Measurements from ENCODE around the gene UBLCP1.
"Not testable (repeated sequence)": the region's sequence is repeated elsewhere in the genome, so short reads cannot be mapped to it uniquely, and the experiment has no call there.

Gene UBLCP1

GRCh38 chr5:159301466-159301865 is 38.4 kb downstream of the UBLCP1 start:
- no peak for TF ChIP-seq POLR2AphosphoS5 (IDR thresholded peaks at IDR 0.05; ENCODE audit: borderline replicate concordance, low read depth, low read length)
- TF ChIP-seq FOXP2 (optimal IDR thresholded peaks at IDR 0.05; ENCODE audit: control extremely low read depth, extremely low read length, insufficient read depth): no peak
- TF ChIP-seq EZH2 (IDR thresholded peaks at IDR 0.05): no peak
- DNase-seq (ENCODE audit: low read depth, low spot score): no peak
- no peaks in the 10 kb centered on the region for H3K9me3 ChIP-seq (ENCODE audit: low read depth, low read length)
- H3K9ac ChIP-seq (ENCODE audit: insufficient read length): no peak overlapping the region
- H3K27ac ChIP-seq: no peak overlapping the region
- H3K4me3 ChIP-seq: no peak overlapping the region
- H3K36me3 ChIP-seq (ENCODE audit: insufficient read depth, low read length): no peaks in the 10 kb centered on the region

DNA sequence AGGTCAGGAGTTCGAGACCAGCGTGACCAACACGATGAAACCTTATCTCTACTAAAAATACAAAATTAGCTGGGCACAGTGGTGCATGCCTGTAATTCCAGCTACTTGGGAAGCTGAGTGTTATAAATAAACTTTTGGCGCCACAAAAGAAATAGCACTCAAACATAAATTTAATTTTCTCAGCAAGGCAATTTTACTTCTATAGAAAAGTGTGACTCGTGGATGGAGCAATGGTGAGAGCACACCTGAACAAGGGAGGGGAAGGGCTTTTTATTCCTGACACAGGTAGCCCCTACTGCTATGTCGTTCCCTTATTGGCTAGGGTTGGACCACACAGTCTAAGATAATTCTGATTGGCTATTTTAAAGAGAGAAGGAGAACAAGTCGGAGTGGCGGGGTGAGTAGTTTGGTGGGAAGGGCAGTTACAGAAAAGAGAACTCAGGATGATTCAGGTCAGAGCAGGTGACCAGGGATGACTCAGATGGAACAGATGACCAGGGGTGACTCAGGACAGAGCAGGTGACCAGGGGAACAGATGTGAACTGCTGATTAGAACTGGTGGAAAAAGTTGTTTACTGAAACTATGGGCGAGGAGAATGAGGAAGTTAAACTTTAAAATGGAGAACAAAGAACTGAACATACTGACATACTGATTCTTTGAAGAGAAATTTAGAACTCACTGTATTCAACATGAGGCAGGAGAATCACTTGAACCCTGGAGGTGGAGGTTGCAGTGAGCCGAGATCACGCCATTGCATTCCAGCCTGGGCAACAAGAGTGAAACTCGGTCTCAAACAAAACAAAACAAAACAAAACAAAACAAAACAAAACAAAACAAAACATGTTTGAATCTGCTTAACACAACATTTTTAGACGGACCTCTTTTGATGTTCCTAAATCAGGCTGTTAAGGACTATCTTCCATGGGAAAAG is 39.1 kb downstream of the UBLCP1 start:
- not testable (repeated sequence) for H3K36me3 ChIP-seq (ENCODE audit: insufficient read depth, low read length); H3K9ac ChIP-seq (ENCODE audit: insufficient read length); DNase-seq (ENCODE audit: low read depth, low spot score); H3K4me3 ChIP-seq; H3K27ac ChIP-seq; H3K9me3 ChIP-seq (ENCODE audit: low read depth, low read length)

DNA sequence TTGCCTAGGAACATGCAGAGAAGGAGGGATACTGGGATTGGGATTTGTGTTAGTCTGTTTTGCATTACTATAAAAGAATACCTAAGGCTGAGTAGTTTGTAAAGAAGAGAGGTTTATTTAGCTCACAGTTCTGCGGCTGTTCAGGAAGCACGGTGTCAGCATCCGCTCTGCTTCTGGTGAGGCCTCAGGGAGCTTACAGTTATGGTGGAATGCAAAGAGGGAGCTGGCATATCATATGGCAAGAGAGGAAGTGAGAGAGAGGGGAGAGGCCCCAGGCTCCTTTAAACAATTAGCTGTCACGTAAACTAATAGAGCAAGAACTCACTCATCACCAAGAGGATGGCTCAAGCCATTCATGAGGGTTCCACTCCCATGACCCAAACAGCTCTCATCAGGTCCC is 40.2 kb downstream of the UBLCP1 start:
- no peak overlapping the region for H3K9ac ChIP-seq (ENCODE audit: insufficient read length)
- no peaks in the 10 kb centered on the region for H3K36me3 ChIP-seq (ENCODE audit: insufficient read depth, low read length)
- H3K4me3 ChIP-seq: no peak overlapping the region
- no peak for DNase-seq (ENCODE audit: low read depth, low spot score)
- H3K27ac ChIP-seq: no peak overlapping the region
- TF ChIP-seq EZH2 (IDR thresholded peaks at IDR 0.05): no peak
- TF ChIP-seq POLR2AphosphoS5 (IDR thresholded peaks at IDR 0.05; ENCODE audit: borderline replicate concordance, low read depth, low read length): no peak
- TF ChIP-seq FOXP2 (optimal IDR thresholded peaks at IDR 0.05; ENCODE audit: control extremely low read depth, extremely low read length, insufficient read depth): no peak
- H3K9me3 ChIP-seq (ENCODE audit: low read depth, low read length): no peaks in the 10 kb centered on the region

- H3K9me3 ChIP-seq (ENCODE audit: low read depth, low read length): no peaks in the 10 kb centered on the region
- no peak overlapping the region for H3K27ac ChIP-seq
- TF ChIP-seq FOXP2 (optimal IDR thresholded peaks at IDR 0.05; ENCODE audit: control extremely low read depth, extremely low read length, insufficient read depth) (no peak), EZH2 (IDR thresholded peaks at IDR 0.05) (no peak), POLR2AphosphoS5 (IDR thresholded peaks at IDR 0.05; ENCODE audit: borderline replicate concordance, low read depth, low read length) (no peak)
- no peak for DNase-seq (ENCODE audit: low read depth, low spot score)
- no peaks in the 10 kb centered on the region for H3K36me3 ChIP-seq (ENCODE audit: insufficient read depth, low read length)
- H3K4me3 ChIP-seq: no peak overlapping the region
- H3K9ac ChIP-seq (ENCODE audit: insufficient read length): no peak overlapping the region
Measured at GRCh38 chr5:159304961-159305595, 42.0 kb downstream of the UBLCP1 start.

GRCh38 chr5:159309689-159310433 is 46.8 kb downstream of the UBLCP1 start:
- Histone ChIP-seq H3K27ac (no peak overlapping the region), H3K9me3 (ENCODE audit: low read depth, low read length) (no peaks in the 10 kb centered on the region), H3K4me3 (no peak overlapping the region), H3K36me3 (ENCODE audit: insufficient read depth, low read length) (no peaks in the 10 kb centered on the region), H3K9ac (ENCODE audit: insufficient read length) (no peak overlapping the region)
- no peak for DNase-seq (ENCODE audit: low read depth, low spot score)
- TF ChIP-seq POLR2AphosphoS5 (IDR thresholded peaks at IDR 0.05; ENCODE audit: borderline replicate concordance, low read depth, low read length): no peak
- TF ChIP-seq FOXP2 (optimal IDR thresholded peaks at IDR 0.05; ENCODE audit: control extremely low read depth, extremely low read length, insufficient read depth): no peak
- no peak for TF ChIP-seq EZH2 (IDR thresholded peaks at IDR 0.05)

DNA sequence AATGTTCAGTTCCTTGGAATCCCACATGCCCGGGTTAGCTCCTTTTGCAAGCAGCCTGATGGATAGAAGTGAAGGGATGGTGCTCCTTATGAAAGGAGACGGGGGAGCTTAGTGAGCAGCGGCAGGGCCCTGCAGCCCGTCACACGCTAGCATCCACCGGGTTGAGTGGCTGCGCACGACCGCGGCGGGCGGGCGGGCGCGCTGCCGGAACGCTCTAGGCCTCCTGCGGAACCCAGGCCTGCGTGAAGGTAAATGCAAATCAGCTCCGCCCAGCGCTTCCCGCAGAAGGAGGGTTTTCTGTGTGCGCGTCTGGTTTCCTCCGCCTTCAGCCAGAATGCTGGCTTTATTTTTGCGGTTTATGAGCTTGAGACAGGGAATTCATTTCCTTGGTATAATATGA is 47.4 kb downstream of the UBLCP1 start:
- DNase-seq (ENCODE audit: low read depth, low spot score): no peak

GRCh38 chr5:159311063-159311462 is 48.0 kb downstream of the UBLCP1 start:
- Histone ChIP-seq H3K27ac (no peak overlapping the region), H3K9ac (ENCODE audit: insufficient read length) (no peak overlapping the region), H3K4me3 (no peak overlapping the region), H3K36me3 (ENCODE audit: insufficient read depth, low read length) (no peaks in the 10 kb centered on the region), H3K9me3 (ENCODE audit: low read depth, low read length) (no peaks in the 10 kb centered on the region)
- no peak for TF ChIP-seq EZH2 (IDR thresholded peaks at IDR 0.05)
- TF ChIP-seq POLR2AphosphoS5 (IDR thresholded peaks at IDR 0.05; ENCODE audit: borderline replicate concordance, low read depth, low read length): no peak
- no peak for TF ChIP-seq FOXP2 (optimal IDR thresholded peaks at IDR 0.05; ENCODE audit: control extremely low read depth, extremely low read length, insufficient read depth)
- DNase-seq (ENCODE audit: low read depth, low spot score): no peak

More for the DNA sequence above, 47.4 kb downstream of the UBLCP1 start:
- TF ChIP-seq FOXP2 (optimal IDR thresholded peaks at IDR 0.05; ENCODE audit: control extremely low read depth, extremely low read length, insufficient read depth): no peak
- no peak for TF ChIP-seq POLR2AphosphoS5 (IDR thresholded peaks at IDR 0.05; ENCODE audit: borderline replicate concordance, low read depth, low read length)
- no peak for TF ChIP-seq EZH2 (IDR thresholded peaks at IDR 0.05)
- 0 out of 2 replicates have a peak overlapping the region, but pooled peaks have one; percentile 35 for H3K4me3 ChIP-seq
- H3K27ac ChIP-seq: no peak overlapping the region
- no peaks in the 10 kb centered on the region for H3K9me3 ChIP-seq (ENCODE audit: low read depth, low read length)
- no peaks in the 10 kb centered on the region for H3K36me3 ChIP-seq (ENCODE audit: insufficient read depth, low read length)
- no peak overlapping the region for H3K9ac ChIP-seq (ENCODE audit: insufficient read length)

DNA sequence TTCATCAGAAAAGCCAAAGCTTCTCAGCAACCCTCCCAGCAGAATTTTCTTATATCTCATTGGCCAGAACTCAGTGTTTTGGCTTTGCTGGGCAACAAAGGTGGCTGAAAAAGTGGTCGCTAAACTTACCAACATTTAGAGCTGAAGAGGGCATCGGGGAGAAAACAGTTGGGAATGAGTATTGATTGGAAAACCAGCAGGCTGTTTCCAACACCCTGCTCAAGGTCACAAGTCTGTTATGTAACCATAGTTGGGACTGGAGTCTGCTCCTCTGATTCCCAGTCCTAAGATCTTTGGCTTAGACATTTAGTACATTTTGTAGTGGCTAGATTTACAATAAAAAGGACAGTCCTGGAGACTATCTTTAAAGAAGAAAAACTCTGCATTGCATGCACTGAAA is 50.1 kb downstream of the UBLCP1 start:
- TF ChIP-seq FOXP2 (optimal IDR thresholded peaks at IDR 0.05; ENCODE audit: control extremely low read depth, extremely low read length, insufficient read depth) (no peak), POLR2AphosphoS5 (IDR thresholded peaks at IDR 0.05; ENCODE audit: borderline replicate concordance, low read depth, low read length) (no peak), EZH2 (IDR thresholded peaks at IDR 0.05) (no peak)
- Histone ChIP-seq H3K9me3 (ENCODE audit: low read depth, low read length) (no peaks in the 10 kb centered on the region), H3K36me3 (ENCODE audit: insufficient read depth, low read length) (no peaks in the 10 kb centered on the region), H3K4me3 (no peak overlapping the region), H3K27ac (no peak overlapping the region), H3K9ac (ENCODE audit: insufficient read length) (no peak overlapping the region)
- no peak for DNase-seq (ENCODE audit: low read depth, low spot score)
